GM21447 (cell line): ENCODE measurements around the gene CTDSPL.

Source experiments
- ATAC-seq: cut with Tn5 transposase; IDR thresholded peaks from one replicate; pipeline ENCODE4 v1.9.1; 2021; ENCODE audit not compliant: unreplicated experiment

Gene CTDSPL

GRCh38 chr3:37853691-37854413 lies 7.8 kb upstream of the CTDSPL start:
- ATAC-seq: no peak

- ATAC-seq: no peak
These were observed 6.2 kb upstream of the CTDSPL start for GRCh38 chr3:37855363-37855970.

GRCh38 chr3:37856381-37856780 lies 5.3 kb upstream of the CTDSPL start:
- no peak for ATAC-seq

GRCh38 chr3:37858742-37859141 lies 2.9 kb upstream of the CTDSPL start:
- ATAC-seq: no peak

- no peak for ATAC-seq
These were observed 2.3 kb upstream of the CTDSPL start for GRCh38 chr3:37859354-37859753.

GRCh38 chr3:37859908-37860199 lies 1.8 kb upstream of the CTDSPL start:
- no peak for ATAC-seq

GRCh38 chr3:37862219-37862902 lies 681 bp downstream of the CTDSPL start:
- ATAC-seq: no peak

GRCh38 chr3:37862903-37863815 lies 1.5 kb downstream of the CTDSPL start:
- ATAC-seq: no peak

GRCh38 chr3:37863949-37864822 lies 2.5 kb downstream of the CTDSPL start:
- no peak for ATAC-seq

GRCh38 chr3:37864904-37865303 lies 3.2 kb downstream of the CTDSPL start:
- no peak for ATAC-seq

- no peak for ATAC-seq
These were observed 5.5 kb downstream of the CTDSPL start for GRCh38 chr3:37867144-37867543.

- ATAC-seq: no peak
These were observed 10.2 kb downstream of the CTDSPL start for GRCh38 chr3:37871858-37872257.

- ATAC-seq: no peak
These were observed 10.9 kb downstream of the CTDSPL start for GRCh38 chr3:37872413-37873160.

GRCh38 chr3:37876279-37876678 lies 14.6 kb downstream of the CTDSPL start:
- ATAC-seq: no peak

- ATAC-seq: no peak
These were observed 21.0 kb downstream of the CTDSPL start for GRCh38 chr3:37882711-37883110.

GRCh38 chr3:37885814-37886213 lies 24.1 kb downstream of the CTDSPL start:
- no peak for ATAC-seq

- no peak for ATAC-seq
These were observed 24.7 kb downstream of the CTDSPL start for GRCh38 chr3:37886395-37886794.

- ATAC-seq: no peak
These were observed 25.4 kb downstream of the CTDSPL start for GRCh38 chr3:37887062-37887461.

- no peak for ATAC-seq
These were observed 26.1 kb downstream of the CTDSPL start for GRCh38 chr3:37887824-37888223.

- no peak for ATAC-seq
These were observed 26.7 kb downstream of the CTDSPL start for GRCh38 chr3:37888421-37888820.
